ENCODE results near the gene CACNA2D4. TPM values are rescaled to one million over a fixed set of nuclear protein-coding genes. Genes with fewer than 3 reads are reported as not detected.

CACNA2D4 gene
- total and polyA plus RNA-seq, 2 of the 13 experiments (the other 11 are each of a cell fraction or from before 2014, with no cell fraction given) = 14.2 to 136 TPM

- TF ChIP-seq ZHX2 (IDR thresholded peaks at IDR 0.05; ENCODE audit: low read depth) (0 out of 2 replicates have a peak, but pooled peaks have one; percentile 30), ZHX2 (CRISPR knock-in tag; IDR thresholded peaks at IDR 0.05; ENCODE audit: borderline replicate concordance) (0 out of 2 replicates have a peak, but pooled peaks have one; percentile 48), NCOR1 (IDR thresholded peaks at IDR 0.05; ENCODE audit: borderline replicate concordance, low read length) (peak; percentile 49; the same call in 1 of the 2 replicates), E2F5 (CRISPR knock-in tag; conservative IDR thresholded peaks at IDR 0.05) (no peak), NCOA1 (CRISPR knock-in tag; IDR thresholded peaks at IDR 0.05) (no peak), CEBPB (IDR thresholded peaks at IDR 0.05; ENCODE audit: borderline replicate concordance, low read depth, low read length) (peak; percentile 89), HDAC2 (CRISPR knock-in tag; IDR thresholded peaks at IDR 0.05) (peak; percentile 58; the same call in 1 of the 2 replicates), ARNT2 (CRISPR knock-in tag; IDR thresholded peaks at IDR 0.05; ENCODE audit: low read depth) (0 out of 2 replicates have a peak, but pooled peaks have one; percentile 36), RXRB (CRISPR knock-in tag; IDR thresholded peaks at IDR 0.05; ENCODE audit: borderline replicate concordance) (peak; percentile 90), ZNF605 (CRISPR knock-in tag; IDR thresholded peaks at IDR 0.05) (no peak), CREM (IDR thresholded peaks at IDR 0.05) (peak; percentile 60; the same call in 1 of the 2 replicates), CREM (CRISPR knock-in tag; IDR thresholded peaks at IDR 0.05) (no peak), ZBTB2 (CRISPR knock-in tag; IDR thresholded peaks at IDR 0.05; ENCODE audit: low read depth) (no peak), SMARCE1 (IDR thresholded peaks at IDR 0.05; ENCODE audit: borderline replicate concordance) (no peak), PRDM4 (CRISPR knock-in tag; IDR thresholded peaks at IDR 0.05; ENCODE audit: borderline replicate concordance) (no peak), HNF4G (IDR thresholded peaks at IDR 0.05; ENCODE audit: borderline replicate concordance, low read depth, low read length) (peak; percentile 72; the same call in 1 of the 2 replicates), HNF4G (CRISPR knock-in tag; IDR thresholded peaks at IDR 0.05; ENCODE audit: borderline replicate concordance, low read depth) (peak; percentile 65; the same call in 1 of the 2 replicates), NFE2 (CRISPR knock-in tag; IDR thresholded peaks at IDR 0.05) (no peak), ONECUT2 (CRISPR knock-in tag; IDR thresholded peaks at IDR 0.05) (no peak), ZFP90 (CRISPR knock-in tag; IDR thresholded peaks at IDR 0.05; ENCODE audit: borderline replicate concordance) (no peak)
Measured at GRCh38 chr12:1812650-1813302, 105.7 kb downstream of the CACNA2D4 start (continued).
